Kidney (tissue), 14 donors: ENCODE measurements around the gene ASTN2. TPM values are rescaled to one million over a fixed set of nuclear protein-coding genes. Genes with fewer than 3 reads are reported as not detected.

Source experiments
- DNase-seq, 5 donors: peaks; one replicate each; pipeline ENCODE4 v3.0.0-alpha.2; 2013 to 2020
- FAIRE-seq: peaks from 2 replicates; lab custom pipeline; 2012; peaks lifted over from hg19 to GRCh38; lab: Jason Lieb, UNC
- H3K27ac ChIP-seq, 2 donors: one replicate each; pipeline ENCODE4 v1.7.0; 2013; ENCODE audit warnings: low read depth in 2 of 2, low read length in 2 of 2, inconsistent platforms in 1 of 2
- H3K27me3 ChIP-seq: one replicate; pipeline ENCODE4 v1.7.1; 2013; ENCODE audit warnings: low read length, inconsistent platforms; ENCODE audit not compliant: control insufficient read depth, insufficient read depth
- H3K36me3 ChIP-seq, 3 donors: one replicate each; pipeline versions ENCODE4 v1.7.0 to v1.7.1; 2013; ENCODE audit warnings: low read length in 3 of 3, control low read depth in 1 of 3, inconsistent platforms in 1 of 3; ENCODE audit not compliant: insufficient read depth in 3 of 3, control insufficient read depth in 2 of 3
- H3K4me1 ChIP-seq, 3 donors: one replicate each; pipeline versions ENCODE4 v1.7.0 to v1.7.1; 2013; ENCODE audit warnings: low read length in 3 of 3, inconsistent platforms in 1 of 3, low read depth in 1 of 3; ENCODE audit not compliant: control insufficient read depth in 2 of 3, insufficient read depth in 2 of 3
- H3K4me3 ChIP-seq, 3 donors: one replicate each; pipeline versions ENCODE4 v1.7.0 to v1.8.1; 2013; ENCODE audit warnings: low read length in 3 of 3, control low read depth in 1 of 3, inconsistent platforms in 1 of 3
- H3K9ac ChIP-seq, 3 donors: one replicate each; pipeline versions ENCODE4 v1.7.0 to v1.7.1; 2013; ENCODE audit warnings: low read length in 3 of 3, control low read depth in 1 of 3, inconsistent platforms in 1 of 3
- H3K9me3 ChIP-seq, 3 donors: one replicate each; pipeline versions ENCODE4 v1.7.0 to v1.7.1; 2013; ENCODE audit warnings: low read length in 3 of 3, control low read depth in 1 of 3, inconsistent platforms in 1 of 3; ENCODE audit not compliant: control insufficient read depth in 2 of 3, insufficient read depth in 1 of 3
- intact Hi-C: fragments of 100-400 bp; cut with DNase I; formaldehyde crosslinking; loops from one replicate; pipeline ENCODE4 v1.11.1; 2022
- polyA plus RNA-seq: library from polyadenylated mRNA; stranded (reverse); fragments of 350-450 nt; fragmentation: Illumina TruSeq; extraction: RNeasy Lipid Tissue Mini Kit (QIAGEN cat#74804); gene quantifications from one replicate; pipeline ENCODE4 v1.2.3, GENCODE V29; 2014; ENCODE audit warnings: low read depth, low replicate concordance; ENCODE audit not compliant: insufficient read depth
- total RNA-seq: library from RNA; stranded (reverse); fragmentation: NEBNext Ultra II Directional; extraction: Animal tissue kit (Norgen Biotek cat#: 25700); gene quantifications from one replicate; pipeline ENCODE4 v1.2.1, GENCODE V29; 2021
- TF ChIP-seq, protein P1 (sequence below): IDR thresholded peaks from 3 replicates; pipeline ENCODE4 v1.5.1; 2012; ENCODE audit warnings: mild to moderate bottlenecking, moderate library complexity, borderline replicate concordance; ENCODE audit not compliant: insufficient read depth; ENCODE audit errors: extremely low read depth
- donor health status: control.
- donor health status: control.
- donor health status: control.
- donor health status: control.
- donor health status: control.
- donor health status: DM: yes; HTN: yes; CAD: no.
- donor health status: Normal renal cell carcinoma (clear cell type).

The ASTN2 gene
- total and polyA plus RNA-seq, 2 donors from 2014 or later, result 7.6 to 11.5 TPM

- no peaks in the 10 kb centered on the region for H3K27me3 ChIP-seq
These were observed 404.8 kb downstream of the ASTN2 start for GRCh38 chr9:117010061-117010460.

DNA sequence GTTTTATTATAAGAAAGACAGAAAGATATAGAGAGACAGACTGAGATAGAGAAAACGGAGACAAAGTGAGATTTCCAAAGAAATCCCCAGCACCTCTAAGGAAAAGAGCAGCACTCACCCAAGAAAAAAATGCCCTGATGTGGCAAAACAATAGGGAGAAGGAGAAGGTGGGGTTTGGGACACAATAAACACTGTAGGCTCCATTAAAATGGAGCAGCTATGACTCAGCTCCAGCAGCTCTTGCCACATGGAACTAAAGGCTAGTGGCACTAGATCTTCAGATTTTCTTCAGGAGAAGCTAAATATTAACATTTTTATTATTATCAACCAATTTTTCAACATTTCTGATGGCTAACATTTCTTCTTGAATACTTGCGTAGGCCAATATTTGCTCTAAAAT, 406.0 kb downstream of the ASTN2 start:
- DNase-seq, result no peak
- no peaks in the 10 kb centered on the region for H3K36me3 ChIP-seq
- H3K4me3 ChIP-seq, result no peak overlapping the region
- no peaks in the 10 kb centered on the region for H3K4me1 ChIP-seq
- intact Hi-C loops, result no loop called here
- H3K27me3 ChIP-seq, result no peaks in the 10 kb centered on the region
- no peak for FAIRE-seq
- H3K9ac ChIP-seq, result no peak overlapping the region
- H3K27ac ChIP-seq, result no peak overlapping the region
- H3K9me3 ChIP-seq, result no peaks in the 10 kb centered on the region
- TF ChIP-seq, protein P1, sequence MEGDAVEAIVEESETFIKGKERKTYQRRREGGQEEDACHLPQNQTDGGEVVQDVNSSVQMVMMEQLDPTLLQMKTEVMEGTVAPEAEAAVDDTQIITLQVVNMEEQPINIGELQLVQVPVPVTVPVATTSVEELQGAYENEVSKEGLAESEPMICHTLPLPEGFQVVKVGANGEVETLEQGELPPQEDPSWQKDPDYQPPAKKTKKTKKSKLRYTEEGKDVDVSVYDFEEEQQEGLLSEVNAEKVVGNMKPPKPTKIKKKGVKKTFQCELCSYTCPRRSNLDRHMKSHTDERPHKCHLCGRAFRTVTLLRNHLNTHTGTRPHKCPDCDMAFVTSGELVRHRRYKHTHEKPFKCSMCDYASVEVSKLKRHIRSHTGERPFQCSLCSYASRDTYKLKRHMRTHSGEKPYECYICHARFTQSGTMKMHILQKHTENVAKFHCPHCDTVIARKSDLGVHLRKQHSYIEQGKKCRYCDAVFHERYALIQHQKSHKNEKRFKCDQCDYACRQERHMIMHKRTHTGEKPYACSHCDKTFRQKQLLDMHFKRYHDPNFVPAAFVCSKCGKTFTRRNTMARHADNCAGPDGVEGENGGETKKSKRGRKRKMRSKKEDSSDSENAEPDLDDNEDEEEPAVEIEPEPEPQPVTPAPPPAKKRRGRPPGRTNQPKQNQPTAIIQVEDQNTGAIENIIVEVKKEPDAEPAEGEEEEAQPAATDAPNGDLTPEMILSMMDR, result no peak

More at GRCh38 chr9:117010061-117010460, 404.8 kb downstream of the ASTN2 start:
- no peak for DNase-seq
- no peak overlapping the region for H3K4me3 ChIP-seq
- no peaks in the 10 kb centered on the region for H3K36me3 ChIP-seq
- H3K9ac ChIP-seq, result no peak overlapping the region
- no peaks in the 10 kb centered on the region for H3K9me3 ChIP-seq
- FAIRE-seq, result no peak
- H3K4me1 ChIP-seq, result no peaks in the 10 kb centered on the region
- intact Hi-C loops, result no loop called here
- no peak overlapping the region for H3K27ac ChIP-seq
- TF ChIP-seq, protein P1, result no peak

DNA sequence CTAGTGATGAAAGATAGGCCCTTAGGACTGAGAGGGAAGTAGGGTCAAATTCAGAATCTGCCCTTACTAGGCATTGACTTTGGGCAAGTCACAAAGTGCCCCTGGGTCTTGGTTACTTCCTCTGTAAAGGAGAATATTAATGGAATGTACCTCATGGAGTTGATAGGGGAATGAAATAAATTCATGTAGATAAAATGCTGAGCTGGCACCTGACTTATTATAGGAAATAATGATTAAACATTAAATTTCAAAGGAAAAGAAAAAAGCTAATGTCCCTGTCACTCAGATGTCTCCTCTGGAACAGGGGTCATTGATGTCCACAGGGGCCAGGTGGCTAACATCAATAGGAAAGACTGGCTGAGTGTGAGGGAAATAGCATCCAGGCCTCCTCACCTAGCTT, 406.4 kb downstream of the ASTN2 start:
- TF ChIP-seq, protein P1, result no peak
- H3K4me3 ChIP-seq, result no peak overlapping the region
- H3K27me3 ChIP-seq, result no peaks in the 10 kb centered on the region
- no peak overlapping the region for H3K9ac ChIP-seq
- no peaks in the 10 kb centered on the region for H3K4me1 ChIP-seq
- FAIRE-seq (no peak), DNase-seq (no peak)
- no peak overlapping the region for H3K27ac ChIP-seq
- no peaks in the 10 kb centered on the region for H3K9me3 ChIP-seq
- no peaks in the 10 kb centered on the region for H3K36me3 ChIP-seq
- intact Hi-C loops, result no loop called here

- Histone ChIP-seq H3K36me3 (no peaks in the 10 kb centered on the region), H3K9me3 (no peaks in the 10 kb centered on the region), H3K4me3 (no peak overlapping the region), H3K27ac (no peak overlapping the region), H3K4me1 (no peaks in the 10 kb centered on the region), H3K9ac (no peak overlapping the region), H3K27me3 (no peaks in the 10 kb centered on the region)
- DNase-seq (no peak), FAIRE-seq (no peak)
- intact Hi-C loops, result no loop called here
- TF ChIP-seq, protein P1, result no peak
These were observed 412.2 kb downstream of the ASTN2 start for GRCh38 chr9:117002686-117003085.
